ENCODE data around the gene TSPAN7.

GRCh38 chrX:38654302-38654701, 93.0 kb downstream of the TSPAN7 start:
- TF ChIP-seq CTCF (IDR thresholded peaks at IDR 0.05; ENCODE audit: low read length) (peak; percentile 36; the same call in 1 of the 2 replicates), EZH2 (IDR thresholded peaks at IDR 0.05; ENCODE audit: borderline replicate concordance, low read length) (no peak)
